DMS153 treated with DMSO at 0.1 percent for 48 hours (cell line): ENCODE measurements around the gene NPAS2.

Experiments used
- DNase-seq: peaks from one replicate; lab custom pipeline; 2025; ENCODE audit not compliant: unreplicated experiment; lab: John Stamatoyannopoulos, UW

NPAS2 gene

DNA sequence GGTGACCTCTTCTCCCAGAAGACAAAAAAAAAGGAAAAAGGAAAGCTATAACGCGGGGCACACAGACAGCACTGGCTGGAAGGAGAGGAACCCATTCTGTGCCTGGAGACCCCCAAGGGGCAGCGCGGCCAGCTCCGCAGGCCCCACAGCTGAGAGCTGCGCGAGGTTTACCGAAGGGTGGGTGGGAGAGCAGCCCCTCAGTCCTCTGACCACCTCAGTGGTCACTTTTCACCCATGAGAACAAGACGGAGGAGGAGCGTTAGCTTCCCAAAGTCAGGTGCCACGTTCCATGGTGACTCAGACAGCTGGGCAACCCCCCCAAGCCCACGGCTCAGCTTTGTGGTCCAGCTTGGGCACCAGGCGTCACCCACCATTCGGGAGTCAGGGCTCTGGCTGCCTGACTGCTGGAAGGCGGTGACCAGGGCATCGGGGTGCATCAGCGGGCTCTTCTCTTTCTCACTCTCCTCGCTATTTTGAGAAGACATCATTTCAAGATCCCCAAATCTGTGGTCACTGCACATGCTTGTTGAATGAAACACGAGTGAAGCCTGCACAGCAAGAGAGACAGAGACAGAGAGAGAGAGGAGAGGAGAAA is 217.3 kb downstream of the NPAS2 start:
- no peak for DNase-seq

GRCh38 chr2:101038455-101039255 is 218.7 kb downstream of the NPAS2 start:
- peak; percentile 3 for DNase-seq

DNA sequence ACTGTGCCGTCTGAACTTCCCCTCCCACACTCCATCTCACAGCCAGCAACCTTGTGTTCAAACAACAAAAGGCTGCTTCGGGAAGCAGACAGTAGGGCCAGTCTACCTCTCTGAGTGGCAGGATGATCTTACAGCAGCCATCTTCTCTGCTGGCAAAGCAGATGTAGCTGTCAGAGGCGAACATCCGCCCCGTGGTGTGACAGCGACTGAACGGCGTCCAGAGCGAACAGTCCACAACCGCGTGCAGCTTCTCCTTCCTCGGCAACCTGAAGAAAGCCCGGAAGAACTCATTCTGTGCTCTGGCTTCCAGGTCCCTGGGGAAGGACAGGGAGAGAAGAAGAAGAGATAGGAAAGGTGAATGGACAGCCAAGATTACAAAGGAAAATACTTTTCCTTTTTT is 220.1 kb downstream of the NPAS2 start:
- no peak for DNase-seq

- no peak for DNase-seq
These were observed 220.8 kb downstream of the NPAS2 start for GRCh38 chr2:101040761-101041160.

DNA sequence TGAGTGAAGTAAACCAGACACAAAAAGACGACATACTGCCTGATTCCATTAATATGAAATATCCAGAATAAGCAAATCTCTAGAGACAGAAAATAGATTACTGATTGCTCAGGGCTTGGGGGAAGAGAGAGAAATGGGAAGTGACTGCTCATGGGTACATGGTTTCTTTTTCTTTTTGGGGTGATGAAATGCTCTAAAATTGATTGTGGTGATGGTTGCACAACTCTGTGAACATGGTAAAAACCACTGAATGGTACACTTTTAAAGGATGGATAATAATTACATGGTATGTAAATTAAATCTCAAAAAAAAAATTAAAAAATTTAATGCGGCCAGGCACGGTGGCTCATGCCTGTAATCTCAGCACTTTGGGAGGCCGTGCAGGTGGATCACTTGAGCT is 221.5 kb downstream of the NPAS2 start:
- DNase-seq = no peak

- no peak for DNase-seq
These were observed 225.4 kb downstream of the NPAS2 start for GRCh38 chr2:101045330-101045729.
